Activated gamma-delta T cell treated with Interleukin-2 at 50 U/mL for 16 hours (primary cell): ENCODE results near the gene SLIRP.
"Not testable (repeated sequence)": the region's sequence is repeated elsewhere in the genome, so short reads cannot be mapped to it uniquely, and the experiment has no call there.

Source experiments
- DNase-seq: peaks from one replicate; pipeline ENCODE4 v3.0.0-alpha.2; 2020

Gene SLIRP

DNA sequence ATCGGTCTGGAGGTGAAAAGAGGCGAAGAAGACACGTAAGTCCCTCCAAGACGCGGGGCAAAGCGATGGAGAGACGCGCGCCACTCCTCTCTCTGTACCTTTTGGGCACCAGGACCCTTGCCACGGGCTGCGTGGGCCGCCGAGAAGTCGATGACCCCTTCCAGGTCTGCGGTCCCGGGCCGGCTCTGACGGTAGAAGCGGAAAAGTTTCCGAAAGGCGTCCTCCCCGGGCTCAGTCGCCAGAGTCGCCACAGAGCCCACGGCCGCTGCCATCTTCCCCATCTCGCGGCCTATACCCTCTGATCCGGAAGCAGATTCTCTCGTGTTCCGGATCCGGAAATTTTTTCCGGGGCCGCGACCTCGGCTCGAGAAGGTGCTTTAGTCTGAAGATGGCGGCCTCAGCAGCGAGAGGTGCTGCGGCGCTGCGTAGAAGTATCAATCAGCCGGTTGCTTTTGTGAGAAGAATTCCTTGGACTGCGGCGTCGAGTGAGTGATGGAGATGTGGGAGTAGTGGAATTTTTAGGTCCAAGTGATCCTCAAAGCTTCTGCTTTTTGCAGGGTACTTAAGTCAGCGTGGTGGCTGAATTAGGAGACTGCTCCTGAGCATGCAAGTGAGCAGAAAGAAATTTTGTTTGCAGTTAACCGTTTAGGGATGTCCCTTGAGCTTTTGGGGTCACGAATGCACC lies at the start of gene SLIRP, which contains the start of gene ALKBH1:
SLIRP (plus strand) TSS at position 380 of the 685 bp plus-strand sequence; CDS start at position 389, 9 bp downstream.
ALKBH1 (minus strand) TSS at position 300 of the 685 bp plus-strand sequence; CDS start at position 281, 19 bp downstream.
- peak; percentile 84 for DNase-seq

DNA sequence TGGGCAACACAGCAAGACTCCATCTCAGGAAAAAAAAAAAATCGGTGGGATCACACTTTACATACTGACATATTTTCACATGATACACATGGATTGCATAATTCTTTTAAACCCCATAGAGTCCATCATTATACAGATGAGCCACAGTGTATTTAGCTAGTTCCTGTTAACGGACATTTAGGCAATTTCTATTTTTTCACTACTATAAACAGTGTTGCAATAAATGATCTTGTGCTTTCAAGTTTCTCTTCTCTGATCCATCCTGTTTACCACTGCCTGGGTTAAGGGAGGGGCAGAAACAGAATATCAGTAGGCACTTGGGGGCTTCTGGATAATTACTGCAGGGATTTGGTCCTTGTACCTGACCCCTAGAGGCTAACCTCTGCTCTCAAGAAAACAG lies 48.1 kb upstream of the SLIRP start:
- no peak for DNase-seq

DNA sequence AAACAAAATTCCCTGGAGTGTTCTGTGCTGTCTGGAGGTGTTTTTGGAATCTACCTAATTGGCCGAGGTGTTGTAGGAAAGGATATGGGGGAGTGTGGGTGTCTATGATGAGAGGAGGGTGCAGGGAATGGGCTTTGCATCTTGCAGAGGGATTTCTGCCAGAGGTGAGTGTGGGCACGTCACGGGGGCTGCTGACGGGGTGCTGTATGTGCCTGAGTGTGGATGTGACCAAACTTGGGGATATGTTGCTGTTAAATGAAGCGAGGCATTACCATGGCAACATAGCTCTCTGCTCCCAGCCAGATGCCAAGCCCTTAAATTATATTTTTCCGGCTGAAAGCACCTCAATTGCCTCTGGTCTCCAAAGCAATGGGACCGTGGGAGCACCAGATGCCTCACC lies 47.1 kb upstream of the SLIRP start:
- no peak for DNase-seq

DNA sequence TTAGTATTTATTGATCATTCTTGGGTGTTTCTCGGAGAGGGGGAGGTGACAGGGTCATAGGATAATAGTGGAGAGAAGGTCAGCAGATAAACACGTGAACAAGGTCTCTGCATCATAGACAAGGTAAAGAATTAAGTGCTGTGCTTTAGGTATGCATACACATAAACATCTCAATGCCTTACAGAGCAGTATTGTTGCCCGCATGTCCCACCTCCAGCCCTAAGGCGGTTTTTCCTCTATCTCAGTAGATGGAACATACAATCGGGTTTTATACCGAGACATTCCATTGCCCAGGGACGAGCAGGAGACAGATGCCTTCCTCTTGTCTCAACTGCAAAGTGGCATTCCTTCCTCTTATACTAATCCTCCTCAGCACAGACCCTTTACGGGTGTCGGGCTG lies 46.3 kb upstream of the SLIRP start:
- DNase-seq: not testable (repeated sequence)

DNA sequence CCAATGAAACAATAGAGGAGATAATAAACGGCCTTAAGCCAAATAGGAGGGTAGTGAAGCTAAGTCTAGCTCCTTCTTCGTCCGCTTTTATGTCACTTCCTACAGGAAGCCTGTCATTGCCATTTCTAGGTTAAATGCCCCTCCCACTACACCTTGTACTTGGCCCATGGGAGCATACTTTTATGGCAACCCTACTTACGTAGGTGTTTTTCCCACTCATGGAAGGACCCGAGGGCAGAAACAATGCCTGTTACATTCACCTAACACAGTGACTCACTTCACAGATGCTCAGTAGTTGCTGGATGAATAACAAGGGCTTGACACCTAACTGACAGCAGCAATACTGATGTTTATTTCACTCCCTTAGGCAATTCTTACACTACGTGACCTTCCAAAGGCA lies 44.6 kb upstream of the SLIRP start:
- DNase-seq: no peak

DNA sequence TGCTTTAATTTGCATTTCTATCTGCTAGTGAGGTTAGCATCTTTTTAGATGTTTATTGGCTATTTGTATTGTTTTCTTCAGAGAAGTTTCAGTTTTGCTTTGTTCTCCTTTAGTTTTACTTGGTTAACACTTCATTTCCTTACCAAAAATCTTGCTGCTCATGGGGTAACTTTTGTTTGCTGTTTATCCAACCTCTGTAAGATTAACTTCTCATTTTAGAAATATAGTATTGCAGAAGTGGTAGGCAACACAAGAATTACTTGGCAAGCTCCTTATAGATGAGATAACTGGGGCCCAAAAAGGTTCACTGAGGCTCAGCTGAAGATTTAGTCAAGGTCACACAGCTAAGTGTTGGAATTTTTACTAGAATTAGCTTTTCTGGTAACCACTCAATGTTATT lies 40.6 kb upstream of the SLIRP start:
- DNase-seq: no peak

DNA sequence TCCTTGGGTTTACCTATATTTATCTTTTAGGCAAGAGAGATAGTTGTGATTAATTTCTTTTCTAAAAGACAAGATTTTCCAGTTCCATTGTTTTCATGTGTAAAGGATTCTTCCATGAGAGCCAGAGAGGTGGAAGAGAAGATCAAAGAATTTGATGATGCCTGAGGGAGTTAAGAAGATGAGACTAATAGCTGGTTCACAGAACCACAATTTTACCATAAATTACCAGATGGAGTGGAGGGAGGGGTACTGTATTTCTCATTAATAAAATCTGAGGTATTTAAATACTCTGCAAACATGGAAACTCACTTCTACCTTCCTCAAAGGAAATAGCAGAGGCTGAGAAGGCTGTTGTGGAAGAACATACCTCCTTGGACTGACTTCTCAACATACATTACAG lies 34.7 kb upstream of the SLIRP start:
- no peak for DNase-seq

DNA sequence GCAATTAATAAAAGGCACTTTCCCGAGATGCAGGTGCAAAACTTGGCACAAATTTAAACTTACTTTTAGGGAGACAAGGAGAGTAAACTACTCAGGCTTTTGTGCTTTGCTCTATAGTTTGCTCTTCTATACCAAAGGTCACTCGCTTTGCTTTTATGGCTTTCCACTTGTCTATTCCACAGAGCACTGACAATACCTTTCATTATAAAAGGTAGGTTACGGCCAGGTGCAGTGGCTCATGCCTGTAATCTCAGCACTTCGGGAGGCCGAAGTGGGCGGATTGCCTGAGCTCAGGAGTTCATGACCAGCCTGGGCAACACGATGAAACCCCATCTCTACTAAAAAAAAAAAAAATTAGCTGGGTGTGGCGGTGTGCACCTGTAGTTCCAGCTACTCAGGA lies 33.0 kb upstream of the SLIRP start:
- DNase-seq: no peak

DNA sequence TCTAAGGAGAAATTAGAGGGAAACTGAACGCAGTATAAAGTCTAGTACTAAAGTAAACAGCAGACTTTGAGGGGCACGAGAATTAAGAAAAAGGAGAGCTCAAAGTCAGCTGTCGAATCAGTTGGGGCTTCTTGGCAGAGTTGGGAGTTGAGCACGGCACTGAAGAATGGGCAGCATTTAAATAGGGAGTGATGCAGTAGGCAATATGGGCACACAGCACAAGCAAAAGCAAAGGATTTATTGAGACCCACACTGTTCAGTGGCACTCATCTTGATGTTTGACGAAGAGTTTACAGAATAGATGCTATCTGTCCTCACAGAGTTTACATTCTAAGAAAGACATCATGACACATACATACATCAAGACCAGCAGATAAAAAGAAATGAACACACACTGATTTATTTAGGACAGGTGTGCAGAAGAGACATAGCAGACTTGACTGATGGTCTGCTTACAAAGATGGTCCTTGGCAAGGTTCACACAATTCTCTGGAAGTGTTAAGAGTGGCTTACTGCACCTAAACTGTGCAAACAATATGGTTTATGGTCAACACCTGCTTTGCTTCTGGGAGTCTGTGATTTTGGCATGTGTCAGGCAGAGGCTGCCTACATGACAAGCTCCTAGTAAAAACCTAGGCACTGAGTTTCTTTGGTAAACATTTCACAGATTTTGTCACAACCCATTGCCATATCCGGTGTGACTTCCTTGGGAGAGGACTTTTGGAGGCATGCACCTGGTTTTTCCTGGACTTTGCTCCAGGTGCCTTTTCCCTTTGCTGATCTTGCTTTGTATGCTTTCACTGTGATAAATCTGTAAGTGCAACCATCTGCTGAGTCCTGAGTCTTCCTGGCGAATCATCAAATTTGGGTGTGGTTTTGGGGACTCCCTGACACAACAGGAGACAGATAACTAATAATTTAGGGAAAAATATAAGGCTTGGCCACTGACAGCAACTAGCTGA lies 26.4 kb upstream of the SLIRP start:
- DNase-seq: no peak

DNA sequence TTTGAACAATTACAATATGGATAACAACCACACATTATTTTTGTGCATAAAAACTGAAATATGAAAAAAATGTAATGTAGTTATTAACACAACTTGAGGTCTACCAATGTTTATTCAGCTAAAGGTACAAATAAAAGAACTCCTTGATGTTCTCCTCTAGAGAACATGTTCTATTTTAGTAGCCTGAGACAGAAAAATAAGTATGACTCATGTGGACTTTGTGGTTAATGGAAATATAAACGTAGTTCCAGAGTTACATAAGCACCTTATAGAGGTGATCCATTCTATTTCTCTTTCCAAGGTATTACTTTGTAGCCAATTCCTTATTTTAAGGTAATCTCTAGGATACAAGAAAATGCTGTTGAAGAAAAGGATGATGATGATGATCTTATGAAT lies 25.7 kb upstream of the SLIRP start:
- no peak for DNase-seq

DNA sequence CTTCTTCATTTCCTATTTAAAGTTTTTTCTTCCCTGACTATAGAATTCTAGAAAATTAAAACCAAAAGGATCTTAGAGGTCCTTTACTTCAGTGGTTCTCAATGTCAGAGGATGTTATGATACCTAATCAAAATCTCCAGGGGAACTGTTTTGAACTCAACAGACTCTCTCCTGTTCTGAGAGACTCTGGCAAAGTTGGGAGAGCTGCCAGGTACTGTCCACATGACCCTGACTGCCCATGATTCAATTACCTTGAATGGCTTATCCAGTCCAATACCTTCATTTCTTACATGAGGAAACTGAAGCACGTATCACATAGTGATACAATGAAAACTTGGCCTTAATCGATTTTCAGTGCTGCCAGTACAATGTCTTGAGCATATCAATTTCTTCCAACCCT lies 16.6 kb upstream of the SLIRP start:
- DNase-seq: no peak

DNA sequence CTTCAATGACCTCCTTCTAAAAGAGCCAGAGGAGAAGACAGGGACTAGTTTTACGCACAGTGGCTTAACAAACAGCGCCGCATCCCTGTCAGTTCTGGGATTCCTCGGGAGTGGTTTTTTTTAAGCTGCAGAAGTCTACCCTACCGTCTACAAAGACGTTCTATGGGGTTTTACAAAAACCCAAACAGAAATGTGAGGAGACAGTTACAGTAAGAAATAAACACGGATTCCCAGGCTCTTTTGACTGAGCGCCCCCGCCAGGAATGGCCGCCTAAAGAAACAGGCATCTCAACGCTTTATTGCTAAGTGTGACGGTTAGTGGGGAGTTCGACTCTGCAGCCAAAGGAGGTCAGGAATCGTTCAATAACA lies 564 bp upstream of the SLIRP start:
- DNase-seq: no peak

DNA sequence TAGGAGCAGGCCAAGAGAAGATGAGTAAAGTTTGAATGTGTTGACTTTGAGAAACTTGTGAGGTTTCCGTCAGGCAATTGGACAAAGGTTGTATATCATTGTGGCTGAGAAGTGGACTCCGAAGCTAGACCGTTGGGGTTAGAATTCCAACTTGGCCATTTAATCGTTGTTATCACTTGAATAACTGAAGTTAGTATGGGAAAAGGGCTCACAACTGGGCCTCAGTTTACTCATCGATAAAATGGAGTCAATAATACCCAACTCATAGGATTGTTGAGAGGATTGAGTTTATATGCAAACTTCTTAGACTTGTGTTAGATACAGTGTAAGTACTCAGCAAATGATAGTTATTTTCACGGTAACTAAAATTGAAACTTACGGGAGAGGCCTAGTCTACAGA lies 846 bp downstream of the SLIRP start:
- no peak for DNase-seq

DNA sequence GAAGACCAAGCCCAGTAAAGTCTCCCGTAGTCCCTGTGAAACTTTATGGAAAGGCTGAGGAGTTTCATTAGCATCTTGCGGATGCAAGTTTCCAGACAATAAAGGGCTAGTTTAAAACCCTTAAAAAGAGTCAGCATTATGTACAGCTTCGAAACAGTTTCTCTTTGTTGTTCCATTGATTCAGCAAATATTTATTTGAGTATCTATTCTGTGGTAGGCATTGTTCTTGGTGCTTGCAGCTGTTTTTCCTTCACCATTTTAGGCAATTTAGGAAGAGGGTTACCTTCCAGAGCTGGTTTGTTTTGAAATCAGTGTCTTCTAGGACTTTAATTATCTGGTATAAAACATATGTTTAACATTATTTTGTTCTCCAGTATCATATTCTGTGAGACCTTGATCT lies 1.5 kb downstream of the SLIRP start:
- DNase-seq: no peak

DNA sequence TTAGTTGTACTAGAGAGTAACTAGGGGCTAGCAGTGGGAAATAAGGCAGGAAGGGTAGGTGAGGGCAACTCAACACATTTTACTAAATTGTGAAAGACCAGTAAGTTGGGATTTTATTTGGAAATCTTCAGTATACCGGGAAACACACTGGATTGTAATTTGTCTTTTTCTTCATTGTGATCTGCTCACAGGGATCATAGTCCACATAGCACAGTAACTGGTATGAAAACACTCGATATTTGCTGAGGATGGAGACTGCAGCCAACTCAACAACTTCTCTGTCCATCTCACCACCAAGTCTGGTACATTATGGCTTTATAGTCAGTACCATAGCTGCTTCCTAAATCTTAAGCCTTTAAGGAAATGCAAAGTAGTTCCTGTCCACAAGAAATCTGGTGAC lies 2.5 kb downstream of the SLIRP start:
- no peak for DNase-seq

DNA sequence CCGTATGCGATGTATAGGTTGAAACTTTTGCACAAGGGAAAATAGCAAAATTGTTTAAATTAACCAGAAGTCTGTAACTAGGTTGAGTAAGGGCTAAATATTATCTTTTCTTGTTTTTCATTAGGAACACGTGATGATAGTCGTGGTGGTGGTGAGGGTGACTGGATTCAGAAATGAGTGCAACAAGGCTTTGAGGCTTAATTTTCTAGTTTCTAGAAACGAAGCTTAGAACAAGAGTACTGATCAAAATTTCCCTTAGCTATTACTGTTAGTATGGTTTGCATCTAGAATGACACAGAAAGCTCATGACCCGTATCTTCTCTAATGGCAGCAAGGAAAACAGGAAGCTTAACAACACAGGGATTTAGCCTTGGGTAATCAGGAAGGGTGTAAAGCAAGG lies 7.0 kb downstream of the SLIRP start:
- DNase-seq: no peak

DNA sequence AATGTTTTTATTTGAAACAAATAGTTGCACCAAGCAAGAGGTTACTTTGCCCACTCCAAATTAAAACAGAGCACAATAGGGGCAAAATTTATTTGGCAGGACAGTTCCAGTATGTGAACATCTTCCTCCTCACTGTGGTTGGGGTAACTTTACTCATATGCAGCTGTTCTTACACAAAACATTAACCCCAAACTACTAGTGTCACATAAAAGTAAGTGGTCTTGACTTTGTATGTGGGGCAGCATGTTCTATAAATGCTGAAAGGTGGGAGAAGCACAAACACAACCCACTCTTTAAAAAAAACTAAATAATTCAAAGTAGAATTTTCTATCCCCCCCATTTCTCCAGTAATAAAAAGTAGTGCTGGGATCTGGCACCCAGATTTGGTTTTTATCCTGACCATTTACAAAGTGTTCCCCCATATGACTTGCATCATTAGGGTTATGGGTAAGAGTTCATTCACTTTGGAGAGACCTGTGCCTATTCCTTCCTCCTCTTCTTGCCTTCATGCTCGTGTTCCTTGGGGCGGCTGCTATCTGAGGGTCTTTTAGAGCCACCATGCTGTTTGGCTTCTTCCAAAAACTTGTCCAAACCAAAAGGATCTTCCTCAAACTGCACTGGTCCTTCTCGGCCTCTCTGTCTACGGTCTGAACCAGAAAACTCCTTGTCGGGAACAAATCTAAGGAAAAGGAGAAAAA lies 9.9 kb downstream of the SLIRP start:
- DNase-seq: no peak

DNA sequence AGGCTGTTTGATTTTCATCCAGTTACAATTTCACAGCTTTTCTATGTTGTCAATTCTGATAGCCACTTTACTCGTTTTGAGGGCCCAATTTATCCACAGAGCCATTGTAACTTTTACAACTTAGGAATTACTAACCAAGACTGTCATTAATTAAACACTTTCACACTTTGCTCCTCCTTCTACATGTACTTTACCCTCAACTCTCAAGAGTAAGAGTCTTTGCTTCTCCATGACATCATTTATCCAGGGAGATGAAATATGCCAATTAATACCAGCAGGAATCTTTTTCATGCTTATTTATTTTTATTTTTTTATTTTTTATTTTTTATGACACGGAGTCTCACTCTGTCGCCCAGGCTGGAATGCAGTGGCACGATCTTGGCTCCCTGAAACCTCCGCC lies 13.5 kb downstream of the SLIRP start:
- no peak for DNase-seq

DNA sequence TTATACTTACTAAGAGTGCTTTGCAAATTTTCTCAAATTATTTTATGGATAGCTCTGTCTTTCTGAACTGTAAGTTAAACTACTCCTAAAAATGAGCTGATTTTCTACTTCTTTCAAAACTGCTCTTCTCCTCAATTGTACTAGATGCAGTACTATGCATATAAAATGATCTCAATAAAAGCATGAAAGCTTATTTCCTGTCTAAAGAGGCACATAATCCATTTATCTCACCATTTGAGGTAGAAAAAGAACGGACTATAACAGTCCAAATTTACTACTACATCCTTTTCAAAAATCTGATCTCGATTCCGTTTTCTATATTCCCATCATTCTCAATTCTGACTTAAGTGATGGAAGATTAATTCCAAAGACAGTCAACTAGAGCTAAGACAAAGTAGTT lies 14.4 kb downstream of the SLIRP start:
- DNase-seq: no peak

DNA sequence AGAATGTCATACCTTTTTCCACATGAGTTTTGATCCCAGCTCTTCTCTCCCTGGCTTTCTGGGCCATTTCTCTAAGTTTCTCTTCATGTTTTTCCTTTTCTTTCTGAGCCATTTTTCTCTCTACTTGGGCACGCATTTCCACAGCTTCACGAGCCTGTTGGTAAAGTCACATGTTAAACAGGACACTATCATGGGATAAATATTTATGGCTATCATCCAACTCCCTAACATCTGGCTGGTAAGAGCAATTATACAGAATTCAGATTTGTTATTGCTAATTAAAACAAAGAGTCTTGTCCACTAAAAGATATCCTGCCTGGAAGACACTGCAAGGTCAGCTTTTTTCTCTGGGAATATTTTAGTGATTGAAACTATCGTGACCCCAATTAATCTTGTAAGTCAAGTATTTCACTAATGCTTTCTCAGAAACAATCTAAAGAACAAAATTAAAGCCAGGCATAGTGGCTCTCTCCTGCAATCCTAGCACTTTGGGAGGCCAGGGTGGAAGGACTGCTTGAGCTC lies 23.1 kb downstream of the SLIRP start:
- no peak for DNase-seq

DNA sequence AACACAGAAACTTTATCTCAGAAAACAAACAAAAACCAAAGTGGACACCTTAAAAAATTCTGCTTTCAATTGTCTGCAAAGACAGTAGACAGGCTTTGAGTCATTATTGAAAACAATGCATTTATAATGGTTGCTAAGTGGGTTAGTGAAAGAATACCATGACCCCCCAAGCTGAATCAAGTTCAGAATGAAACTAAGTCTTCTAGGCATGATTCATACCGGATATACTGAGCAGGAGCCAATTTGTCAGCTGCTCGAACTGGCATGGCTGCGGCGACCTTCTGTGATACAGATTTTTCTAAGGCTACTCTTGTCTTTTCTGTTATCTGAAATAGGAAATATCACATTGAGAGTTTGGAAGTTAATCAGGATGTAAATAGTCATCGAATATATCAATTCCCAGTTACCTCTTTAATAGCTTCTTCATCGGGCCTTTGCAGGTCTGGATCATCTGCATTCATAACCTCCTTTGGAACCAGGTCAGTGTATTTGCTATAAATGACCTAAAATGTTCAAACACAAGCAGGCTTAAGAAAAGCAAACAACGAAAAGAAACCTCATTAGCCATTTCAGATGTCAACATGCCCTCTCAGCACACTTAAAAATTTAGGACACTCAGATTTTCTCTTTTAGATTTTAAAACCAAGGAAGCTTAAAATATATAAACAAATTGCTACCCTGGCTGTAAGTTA lies 30.8 kb downstream of the SLIRP start:
- no peak for DNase-seq

DNA sequence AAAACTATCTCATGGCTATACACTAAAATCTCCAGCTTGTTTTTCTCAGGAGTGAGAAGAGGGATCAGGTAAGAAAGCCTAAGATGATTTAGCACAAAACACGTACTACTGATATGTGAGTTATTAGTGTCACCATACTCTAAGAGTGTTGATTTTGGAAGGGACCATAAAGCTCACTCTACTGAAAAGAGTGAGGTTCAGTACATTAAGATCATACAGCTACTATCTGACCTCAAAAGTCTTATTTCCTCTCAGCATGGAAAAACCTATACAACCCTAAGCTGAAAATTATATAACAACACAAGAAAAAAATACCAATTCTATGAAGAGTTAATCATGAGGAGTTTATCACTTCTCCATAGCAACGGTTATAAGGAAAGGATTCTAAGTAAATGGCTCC lies 33.5 kb downstream of the SLIRP start:
- no peak for DNase-seq
